ENCODE data around the gene RNU7-1.
A peak's percentile ranks its signal among the peaks of the same experiment; 100 is the strongest.

RNU7-1 gene

GRCh38 chr12:6917491-6918231, 26.0 kb upstream of the RNU7-1 start:
- FAIRE-seq (no peak), DNase-seq (ENCODE audit: low spot score) (peak; percentile 50)

GRCh38 chr12:6919588-6919987, 24.0 kb upstream of the RNU7-1 start:
- FAIRE-seq = no peak
- no peak for DNase-seq (ENCODE audit: low spot score)

GRCh38 chr12:6921539-6921938, 22.1 kb upstream of the RNU7-1 start:
- no peak for FAIRE-seq
- DNase-seq (ENCODE audit: low spot score) = no peak

GRCh38 chr12:6921996-6922946, 21.3 kb upstream of the RNU7-1 start:
- DNase-seq (ENCODE audit: low spot score) (no peak), FAIRE-seq (no peak)

GRCh38 chr12:6923003-6923732, 20.4 kb upstream of the RNU7-1 start:
- DNase-seq (ENCODE audit: low spot score) = no peak
- no peak for FAIRE-seq

- FAIRE-seq (no peak), DNase-seq (ENCODE audit: low spot score) (no peak)
Measured at GRCh38 chr12:6923851-6924250, 19.8 kb upstream of the RNU7-1 start.

- no peak for DNase-seq (ENCODE audit: low spot score)
- FAIRE-seq = no peak
Measured at GRCh38 chr12:6925239-6925539, 18.4 kb upstream of the RNU7-1 start.

GRCh38 chr12:6925540-6926279, 17.9 kb upstream of the RNU7-1 start:
- DNase-seq (ENCODE audit: low spot score) (peak; percentile 75), FAIRE-seq (peak; percentile 67)

GRCh38 chr12:6927379-6928021, 16.1 kb upstream of the RNU7-1 start, which contains the start of gene ATN1:
ATN1 (plus strand) TSS chr12:6927959; CDS start chr12:6934002, 6,043 bp downstream.
- FAIRE-seq (no peak), DNase-seq (ENCODE audit: low spot score) (peak; percentile 54)

GRCh38 chr12:6928022-6928702, 15.5 kb upstream of the RNU7-1 start:
- DNase-seq (ENCODE audit: low spot score) (no peak), FAIRE-seq (no peak)

- no peak for DNase-seq (ENCODE audit: low spot score)
- no peak for FAIRE-seq
Measured at GRCh38 chr12:6928703-6929407, 14.8 kb upstream of the RNU7-1 start.

- DNase-seq (ENCODE audit: low spot score) = no peak
Measured at GRCh38 chr12:6929466-6930452, 13.9 kb upstream of the RNU7-1 start.

GRCh38 chr12:6932766-6933165, 10.8 kb upstream of the RNU7-1 start:
- no peak for FAIRE-seq
- DNase-seq (ENCODE audit: low spot score) = no peak

More at GRCh38 chr12:6929466-6930452, 13.9 kb upstream of the RNU7-1 start:
- no peak for FAIRE-seq

- FAIRE-seq (no peak), DNase-seq (ENCODE audit: low spot score) (no peak)
Measured at GRCh38 chr12:6934110-6934509, 9.5 kb upstream of the RNU7-1 start.

GRCh38 chr12:6935371-6936193, 8.0 kb upstream of the RNU7-1 start:
- FAIRE-seq (no peak), DNase-seq (ENCODE audit: low spot score) (no peak)

GRCh38 chr12:6936194-6936635, 7.4 kb upstream of the RNU7-1 start:
- FAIRE-seq (no peak), DNase-seq (ENCODE audit: low spot score) (no peak)

Measured in RCC 7860 (cell line).